HG03575 (cell line): Measurements from ENCODE around the gene SGTB.

Experiments used
- ATAC-seq: cut with Tn5 transposase; IDR thresholded peaks from one replicate; pipeline ENCODE4 v1.9.1; 2021; ENCODE audit not compliant: unreplicated experiment, insufficient number of reproducible peaks, low FRiP score; ENCODE audit errors: extremely low read depth

Gene SGTB

DNA sequence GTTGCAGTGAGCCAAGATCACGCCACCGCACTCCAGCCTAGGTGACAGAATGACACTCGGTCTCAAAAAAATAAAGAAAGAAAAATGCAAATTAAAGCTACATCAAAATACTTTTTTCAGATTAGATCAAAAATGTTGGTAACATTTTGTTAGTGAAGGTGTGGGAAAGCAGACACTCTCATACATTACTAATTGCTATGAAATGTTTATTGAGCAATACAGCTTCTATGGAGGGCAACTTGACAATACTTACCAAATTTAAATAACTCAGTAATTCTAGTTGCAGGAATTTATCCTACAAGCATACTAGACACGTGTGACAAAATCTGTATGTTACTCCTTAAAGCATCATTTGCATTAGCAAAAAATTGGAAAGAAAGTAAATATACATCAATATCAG is 101.9 kb downstream of the SGTB start:
- no peak for ATAC-seq
